Natural killer cell (primary cell): Measurements from ENCODE around the gene AFAP1. TPM values are rescaled to one million over a fixed set of nuclear protein-coding genes. Genes with fewer than 3 reads are reported as not detected.

Source experiments
- ATAC-seq, 3 donors: fragments of 150-1000 bp in 2 of 3; fragments of 200-7000 bp in 1 of 3; cut with Tn5 transposase; 1 replicate in 1 of 3; 2 replicates in 2 of 3; pipeline ENCODE4 v1.10.0; 2021; ENCODE audit warnings: mild to moderate bottlenecking in 2 of 3, moderate library complexity in 2 of 3
- DNase-seq, 2 donors: peaks; one replicate each; pipeline versions ENCODE4 v3.0.0 to v3.0.0-alpha.2; 2013 to 2021; ENCODE audit warnings: mixed read lengths in 1 of 2
- H3K27ac ChIP-seq: one replicate; pipeline ENCODE4 v1.5.1; 2013; ENCODE audit warnings: mild to moderate bottlenecking, low read length
- H3K27me3 ChIP-seq: one replicate; pipeline ENCODE4 v1.6.1; 2013; ENCODE audit warnings: low read length; ENCODE audit not compliant: control insufficient read depth, insufficient read depth
- H3K36me3 ChIP-seq: one replicate; pipeline ENCODE4 v1.6.1; 2013; ENCODE audit warnings: low read length; ENCODE audit not compliant: control insufficient read depth, insufficient read depth
- H3K4me1 ChIP-seq: one replicate; pipeline ENCODE4 v1.6.1; 2013; ENCODE audit warnings: low read length; ENCODE audit not compliant: control insufficient read depth, insufficient read depth
- H3K4me3 ChIP-seq: one replicate; pipeline ENCODE4 v1.5.1; 2013; ENCODE audit warnings: low read length
- H3K9me3 ChIP-seq: one replicate; pipeline ENCODE4 v1.6.1; 2013; ENCODE audit warnings: low read length; ENCODE audit not compliant: control insufficient read depth, insufficient read depth
- H3K27ac Mint-ChIP-seq, 2 donors: one replicate each; pipeline ENCODE4 v1.8.0; 2022; ENCODE audit warnings: mild to moderate bottlenecking in 2 of 2, mixed read lengths in 2 of 2, moderate library complexity in 1 of 2
- H3K27me3 Mint-ChIP-seq, 2 donors: one replicate each; pipeline ENCODE4 v1.8.0; 2022; ENCODE audit warnings: low read depth in 2 of 2, mixed read lengths in 2 of 2
- H3K36me3 Mint-ChIP-seq: one replicate; pipeline ENCODE4 v1.8.0; 2022; ENCODE audit warnings: mixed read lengths
- H3K4me1 Mint-ChIP-seq, 2 donors: one replicate each; pipeline ENCODE4 v1.8.0; 2022; ENCODE audit warnings: mixed read lengths in 2 of 2
- H3K4me3 Mint-ChIP-seq: one replicate; pipeline ENCODE4 v1.8.0; 2022; ENCODE audit warnings: mild to moderate bottlenecking, moderate library complexity, mixed read lengths
- H3K9me3 Mint-ChIP-seq, 2 donors: one replicate each; pipeline ENCODE4 v1.8.0; 2022; ENCODE audit warnings: mixed read lengths in 2 of 2
- CTCF ChIP-seq: fragments of 200-600 bp; IDR thresholded peaks from one replicate; pipeline ENCODE4 v1.8.0; 2022; ENCODE audit warnings: antibody characterized with exemption
- WGBS: methylation state at CpG from one replicate; pipeline ENCODE4 v1.1.7; 2013; ENCODE audit warnings: missing lambda C conversion rate; ENCODE audit not compliant: insufficient coverage; 5-methylcytosine and 5-hydroxymethylcytosine counted together
- intact Hi-C: fragments of 100-400 bp; cut with micrococcal nuclease; formaldehyde crosslinking; loops from one replicate; pipeline ENCODE4 v1.14.2; 2022
- total RNA-seq, 4 donors: library from RNA; stranded (reverse); fragments of 120-200 nt in 1 of 4; gene quantifications; one replicate each; pipeline versions ENCODE4 v1.2.3 to v1.2.4, GENCODE V29; 2013 to 2022

AFAP1 gene
- total RNA-seq, 3 donors from 2014 or later (not counting 1 experiment from before 2014, with no cell fraction given), result 4.9 to 12.5 (median 9.5) TPM

- Mint-ChIP-seq H3K4me1 (peaks cover 10 to 18% of the 10 kb centered on the region in 2 donors), H3K27me3 (peaks cover 0 to 15% of the 10 kb centered on the region in 2 donors), H3K9me3 (no peaks in the 10 kb centered on the region), H3K27ac (no peak overlapping the region), H3K4me3 (no peak overlapping the region), H3K36me3 (no peaks in the 10 kb centered on the region)
- H3K4me1 ChIP-seq, result no peaks in the 10 kb centered on the region
- no peak overlapping the region for H3K4me3 ChIP-seq
- H3K27ac ChIP-seq, result no peak overlapping the region
- no peak for TF ChIP-seq CTCF
- no peaks in the 10 kb centered on the region for H3K27me3 ChIP-seq
- intact Hi-C loops, result no loop called here
- no peaks in the 10 kb centered on the region for H3K36me3 ChIP-seq
- no peak for DNase-seq
- no peak for ATAC-seq
- WGBS, result 82% methylated on average over 12 of the region's 12 CpGs
- no peaks in the 10 kb centered on the region for H3K9me3 ChIP-seq
Measured at GRCh38 chr4:7909463-7910262, 30.0 kb downstream of the AFAP1 start.

DNA sequence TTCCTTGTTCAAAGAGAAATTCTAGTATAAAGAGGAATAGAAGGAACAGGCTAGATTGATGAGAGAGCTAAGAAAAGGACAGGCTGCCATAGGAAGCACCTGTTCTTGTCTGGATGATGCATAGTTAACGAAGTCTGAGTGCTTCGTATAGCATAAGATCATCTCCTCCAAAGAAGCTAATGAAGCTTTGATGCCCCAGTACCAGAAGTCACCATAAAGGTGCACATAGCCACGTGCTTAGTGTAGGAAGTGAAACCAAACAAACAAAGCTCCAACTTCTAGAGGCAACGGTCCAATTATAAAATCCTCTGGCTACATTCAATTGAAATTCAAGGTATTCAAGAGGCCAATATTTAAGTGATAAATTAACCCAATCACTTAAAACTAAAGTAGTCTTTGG is 31.0 kb downstream of the AFAP1 start:
- Histone ChIP-seq H3K27me3 (no peaks in the 10 kb centered on the region), H3K27ac (no peak overlapping the region), H3K36me3 (no peaks in the 10 kb centered on the region), H3K9me3 (no peaks in the 10 kb centered on the region), H3K4me1 (no peaks in the 10 kb centered on the region), H3K4me3 (no peak overlapping the region)
- no peak for TF ChIP-seq CTCF
- Mint-ChIP-seq H3K27ac (no peak overlapping the region), H3K27me3 (peaks cover 0 to 24% of the 10 kb centered on the region in 2 donors), H3K9me3 (no peaks in the 10 kb centered on the region), H3K4me1 (peaks cover 10 to 18% of the 10 kb centered on the region in 2 donors), H3K4me3 (no peak overlapping the region), H3K36me3 (no peaks in the 10 kb centered on the region)
- DNase-seq (peak in 1 of 2 donors; percentile 12), ATAC-seq (no peak)
- 28% methylated on average over 3 of the region's 4 CpGs for WGBS
- intact Hi-C loops, result no loop called here

DNA sequence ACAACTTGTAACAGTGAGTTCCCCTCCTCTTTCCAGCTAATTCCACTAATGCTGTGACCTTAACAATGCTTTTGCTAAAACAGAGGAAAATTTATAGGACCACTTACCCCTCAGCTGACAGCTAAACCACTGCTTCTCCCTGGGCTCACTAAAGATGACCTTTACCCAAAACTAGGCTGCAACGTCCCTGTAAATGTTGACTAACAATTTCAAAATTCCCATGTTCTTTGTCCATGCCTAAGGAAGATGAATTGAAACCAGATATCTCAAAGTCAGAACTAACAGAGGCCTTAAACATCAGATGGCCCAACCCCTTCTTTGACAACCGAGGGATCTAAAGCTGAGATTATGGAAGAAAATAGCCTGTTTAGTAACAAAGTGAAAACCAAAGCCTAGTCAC is 32.5 kb downstream of the AFAP1 start:
- no peaks in the 10 kb centered on the region for H3K9me3 Mint-ChIP-seq
- TF ChIP-seq CTCF, result no peak

More for the DNA sequence above, 32.5 kb downstream of the AFAP1 start:
- no peak overlapping the region for H3K4me3 Mint-ChIP-seq
- Histone ChIP-seq H3K4me1 (no peaks in the 10 kb centered on the region), H3K9me3 (no peaks in the 10 kb centered on the region), H3K4me3 (no peak overlapping the region), H3K27me3 (no peaks in the 10 kb centered on the region), H3K27ac (no peak overlapping the region), H3K36me3 (no peaks in the 10 kb centered on the region)
- H3K27me3 Mint-ChIP-seq, result peaks cover 0 to 34% of the 10 kb centered on the region in 2 donors
- intact Hi-C loops, result no loop called here
- ATAC-seq (no peak), DNase-seq (no peak)
- no peak overlapping the region for H3K27ac Mint-ChIP-seq
- peaks cover 20 to 27% of the 10 kb centered on the region in 2 donors for H3K4me1 Mint-ChIP-seq
- 62% methylated on average over 1 of the region's 2 CpGs for WGBS
- no peaks in the 10 kb centered on the region for H3K36me3 Mint-ChIP-seq
